ENCODE results near the gene CACNB1.

DNA sequence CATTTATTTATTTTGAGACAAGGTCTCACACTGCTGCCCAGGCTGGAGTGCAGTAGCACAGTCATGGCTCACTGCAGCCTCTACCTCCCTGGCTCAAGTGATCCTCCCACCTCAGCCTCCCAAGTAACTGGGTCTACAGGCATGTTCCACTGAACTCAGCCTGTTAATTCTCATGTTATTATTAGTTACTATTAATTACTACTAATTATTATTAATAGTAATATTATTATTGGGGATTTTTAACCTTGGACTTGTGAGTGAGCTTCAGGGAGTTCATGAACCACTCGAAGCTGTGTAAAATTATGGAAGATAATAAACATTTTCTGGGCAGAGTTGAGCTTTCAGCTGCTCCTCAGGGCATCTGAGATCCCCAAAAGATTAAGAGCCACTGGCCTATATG lies 32.9 kb upstream of the CACNB1 start:
- TF ChIP-seq, protein P1, sequence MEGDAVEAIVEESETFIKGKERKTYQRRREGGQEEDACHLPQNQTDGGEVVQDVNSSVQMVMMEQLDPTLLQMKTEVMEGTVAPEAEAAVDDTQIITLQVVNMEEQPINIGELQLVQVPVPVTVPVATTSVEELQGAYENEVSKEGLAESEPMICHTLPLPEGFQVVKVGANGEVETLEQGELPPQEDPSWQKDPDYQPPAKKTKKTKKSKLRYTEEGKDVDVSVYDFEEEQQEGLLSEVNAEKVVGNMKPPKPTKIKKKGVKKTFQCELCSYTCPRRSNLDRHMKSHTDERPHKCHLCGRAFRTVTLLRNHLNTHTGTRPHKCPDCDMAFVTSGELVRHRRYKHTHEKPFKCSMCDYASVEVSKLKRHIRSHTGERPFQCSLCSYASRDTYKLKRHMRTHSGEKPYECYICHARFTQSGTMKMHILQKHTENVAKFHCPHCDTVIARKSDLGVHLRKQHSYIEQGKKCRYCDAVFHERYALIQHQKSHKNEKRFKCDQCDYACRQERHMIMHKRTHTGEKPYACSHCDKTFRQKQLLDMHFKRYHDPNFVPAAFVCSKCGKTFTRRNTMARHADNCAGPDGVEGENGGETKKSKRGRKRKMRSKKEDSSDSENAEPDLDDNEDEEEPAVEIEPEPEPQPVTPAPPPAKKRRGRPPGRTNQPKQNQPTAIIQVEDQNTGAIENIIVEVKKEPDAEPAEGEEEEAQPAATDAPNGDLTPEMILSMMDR (CRISPR knock-in tag; IDR thresholded peaks at IDR 0.05): no peak
- TF ChIP-seq ZNF3 (CRISPR knock-in tag; IDR thresholded peaks at IDR 0.05): no peak
- no peak for TF ChIP-seq DNMT1 (CRISPR knock-in tag; IDR thresholded peaks at IDR 0.05)
- no peak for TF ChIP-seq TBL1XR1 (IDR thresholded peaks at IDR 0.05; ENCODE audit: borderline replicate concordance, low read length, partially characterized antibody)
- no peak for TF ChIP-seq HDAC6 (IDR thresholded peaks at IDR 0.05; ENCODE audit: low read depth, low read length)
- TF ChIP-seq ZNF678 (CRISPR knock-in tag; IDR thresholded peaks at IDR 0.05): no peak
- no peak for TF ChIP-seq MXD4 (CRISPR knock-in tag; IDR thresholded peaks at IDR 0.05)
- TF ChIP-seq NFYB (CRISPR knock-in tag; IDR thresholded peaks at IDR 0.05): no peak
- TF ChIP-seq, protein P2, sequence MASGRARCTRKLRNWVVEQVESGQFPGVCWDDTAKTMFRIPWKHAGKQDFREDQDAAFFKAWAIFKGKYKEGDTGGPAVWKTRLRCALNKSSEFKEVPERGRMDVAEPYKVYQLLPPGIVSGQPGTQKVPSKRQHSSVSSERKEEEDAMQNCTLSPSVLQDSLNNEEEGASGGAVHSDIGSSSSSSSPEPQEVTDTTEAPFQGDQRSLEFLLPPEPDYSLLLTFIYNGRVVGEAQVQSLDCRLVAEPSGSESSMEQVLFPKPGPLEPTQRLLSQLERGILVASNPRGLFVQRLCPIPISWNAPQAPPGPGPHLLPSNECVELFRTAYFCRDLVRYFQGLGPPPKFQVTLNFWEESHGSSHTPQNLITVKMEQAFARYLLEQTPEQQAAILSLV (CRISPR knock-in tag; IDR thresholded peaks at IDR 0.05; ENCODE audit: borderline replicate concordance): no peak
